HFF-Myc (cell line): ENCODE results near the gene RINL.

Experiments
- DNase-seq: peaks from one replicate; pipeline ENCODE4 v3.0.0-alpha.2; 2011; ENCODE audit warnings: low read depth; ENCODE audit errors: extremely low read depth
- H3K4me3 ChIP-seq: replicated peaks from 2 replicates; pipeline ENCODE4 v1.5.1; 2011; ENCODE audit warnings: low read depth, mild to moderate bottlenecking, control low read depth, low read length
- CTCF ChIP-seq: IDR thresholded peaks from 2 replicates; pipeline ENCODE4 v1.5.1; 2012; ENCODE audit warnings: mild to moderate bottlenecking, low read depth, low read length, control low read depth; ENCODE audit errors: missing control alignments

RINL gene

GRCh38 chr19:38841787-38842438 is 36.2 kb downstream of the RINL start:
- DNase-seq, result no peak
- TF ChIP-seq CTCF, result no peak
- H3K4me3 ChIP-seq, result no peak overlapping the region

- no peak overlapping the region for H3K4me3 ChIP-seq
- TF ChIP-seq CTCF, result no peak
- DNase-seq, result no peak
Observed at GRCh38 chr19:38841180-38841766, 36.8 kb downstream of the RINL start.

GRCh38 chr19:38840583-38840968 is 37.5 kb downstream of the RINL start:
- no peak for TF ChIP-seq CTCF
- no peak for DNase-seq
- no peak overlapping the region for H3K4me3 ChIP-seq

DNA sequence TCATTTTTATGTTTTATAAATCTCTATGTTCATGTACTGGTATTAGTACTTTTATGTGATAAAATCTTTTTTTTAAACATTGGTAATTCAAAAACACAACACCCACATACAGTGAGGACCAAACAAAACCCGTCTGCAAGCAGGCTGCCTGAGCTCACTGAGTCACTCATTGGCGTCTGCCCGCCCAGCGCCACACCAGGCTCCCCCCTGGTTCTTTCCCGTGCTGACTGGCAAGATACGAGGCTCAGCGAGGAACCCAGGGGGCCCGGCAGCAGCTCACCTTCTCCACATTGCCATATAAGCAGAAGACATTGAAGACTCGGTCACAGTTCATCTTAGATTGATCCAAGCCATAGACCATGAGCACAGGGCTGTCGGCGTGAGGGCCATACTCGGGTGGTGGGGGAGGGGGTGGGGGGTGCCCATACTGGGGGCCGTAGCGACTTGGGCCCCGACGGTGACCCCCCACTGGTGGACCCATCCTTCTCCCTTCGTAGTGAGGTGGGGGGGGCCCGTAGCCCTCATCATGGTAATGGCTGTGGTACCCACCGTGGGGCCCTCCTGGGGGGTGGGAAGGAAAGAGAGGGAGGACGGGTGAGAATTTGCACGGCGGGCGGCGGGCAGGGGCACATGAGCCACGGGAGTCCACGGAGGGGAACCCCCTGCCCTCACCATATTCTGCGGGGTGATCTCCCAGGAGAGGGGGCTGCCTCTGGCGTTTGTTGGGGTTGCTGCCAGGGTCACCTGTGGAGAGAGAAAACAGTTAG is 38.1 kb downstream of the RINL start:
- TF ChIP-seq CTCF, result no peak
- no peak overlapping the region for H3K4me3 ChIP-seq
- DNase-seq, result no peak

DNA sequence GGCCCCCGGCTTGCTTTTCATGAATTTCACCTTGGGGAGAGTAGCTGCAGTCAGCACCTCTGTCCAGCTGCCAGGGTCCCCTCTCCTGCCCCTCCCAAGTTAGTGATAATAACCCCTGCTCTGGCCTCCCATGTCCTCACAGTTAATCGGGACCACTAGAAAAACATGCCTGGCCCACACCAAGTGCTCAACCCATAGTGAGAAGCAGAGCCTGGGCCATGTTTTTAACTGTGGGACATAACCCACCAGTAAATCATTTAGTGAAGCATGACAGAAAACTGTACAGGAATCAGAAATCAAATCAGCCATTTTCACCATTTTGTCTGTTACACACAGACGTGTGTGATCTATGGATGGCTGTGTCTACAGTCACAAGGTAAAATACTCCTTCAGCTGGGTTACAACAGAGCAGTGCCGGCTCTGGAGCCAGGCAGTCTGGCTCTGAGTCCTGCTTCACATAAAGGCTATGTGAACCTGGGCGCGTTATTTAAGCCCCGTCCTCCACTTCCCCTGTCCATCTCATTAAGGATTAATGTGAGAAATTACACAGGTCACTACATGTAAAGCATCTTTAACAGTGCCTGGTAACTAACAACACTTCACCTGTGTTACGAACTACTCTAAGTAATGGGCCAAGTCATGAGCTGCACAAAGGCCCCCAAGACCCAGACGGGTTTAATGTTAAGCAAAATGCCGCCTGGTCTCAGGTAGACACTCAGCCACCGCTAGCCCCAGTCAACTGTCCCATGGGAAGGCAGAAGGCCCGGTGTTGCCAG is 38.9 kb downstream of the RINL start:
- H3K4me3 ChIP-seq, result no peak overlapping the region
- no peak for DNase-seq
- no peak for TF ChIP-seq CTCF

- no peak for TF ChIP-seq CTCF
- no peak overlapping the region for H3K4me3 ChIP-seq
- no peak for DNase-seq
Observed at GRCh38 chr19:38838208-38838985, 39.7 kb downstream of the RINL start.
